ENCODE results near the gene FDX2.
"Not testable (repeated sequence)": the region's sequence is repeated elsewhere in the genome, so short reads cannot be mapped to it uniquely, and the experiment has no call there.

FDX2 gene

DNA sequence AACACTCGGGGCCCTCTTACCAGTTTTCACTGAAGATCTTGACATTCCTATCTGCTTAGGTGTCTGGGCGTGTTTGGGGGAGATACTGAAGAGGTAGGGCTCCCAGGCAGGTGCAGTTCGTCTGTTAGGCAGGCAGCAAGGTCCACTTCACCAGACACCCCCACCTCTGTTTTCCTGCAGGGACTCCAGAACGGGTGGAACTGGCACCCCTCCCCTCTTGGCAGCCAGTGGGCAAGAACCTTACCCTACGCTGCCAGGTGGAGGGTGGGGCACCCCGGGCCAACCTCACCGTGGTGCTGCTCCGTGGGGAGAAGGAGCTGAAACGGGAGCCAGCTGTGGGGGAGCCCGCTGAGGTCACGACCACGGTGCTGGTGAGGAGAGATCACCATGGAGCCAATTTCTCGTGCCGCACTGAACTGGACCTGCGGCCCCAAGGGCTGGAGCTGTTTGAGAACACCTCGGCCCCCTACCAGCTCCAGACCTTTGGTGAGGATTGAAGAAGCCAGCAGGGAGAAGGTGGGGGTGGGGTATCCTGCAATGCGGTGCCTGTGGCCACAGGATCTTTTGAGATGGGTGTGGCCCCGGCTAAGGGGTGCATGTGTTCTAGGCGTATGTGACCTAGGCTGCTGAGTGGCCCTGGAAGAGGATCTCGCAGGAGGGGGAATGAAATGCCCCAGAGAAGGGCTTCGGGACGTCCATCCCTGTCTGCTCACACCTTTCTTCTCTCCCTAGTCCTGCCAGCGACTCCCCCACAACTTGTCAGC, 32.3 kb downstream of the FDX2 start:
- no peak for FAIRE-seq

DNA sequence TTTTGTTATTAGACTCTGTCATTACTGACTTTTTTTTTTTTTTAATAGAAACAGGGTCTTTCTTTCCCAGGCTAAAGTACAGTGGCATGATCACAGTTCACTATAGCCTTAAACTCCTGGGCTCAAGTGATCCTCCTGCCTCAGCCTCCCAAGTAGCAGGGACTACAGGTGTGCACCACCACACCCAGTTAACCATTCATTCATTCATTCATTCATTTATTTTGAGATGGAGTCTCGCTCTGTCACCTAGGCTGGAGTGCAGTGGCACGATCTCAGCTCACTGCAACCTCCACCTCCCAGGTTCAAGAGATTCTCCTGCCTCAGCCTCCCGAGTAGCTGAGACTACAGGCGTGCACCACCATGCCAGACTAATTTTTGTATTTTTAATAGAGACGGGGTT, 33.8 kb downstream of the FDX2 start:
- not testable (repeated sequence) for FAIRE-seq

GRCh38 chr19:10279737-10280442, 35.9 kb downstream of the FDX2 start:
- FAIRE-seq: no peak

DNA sequence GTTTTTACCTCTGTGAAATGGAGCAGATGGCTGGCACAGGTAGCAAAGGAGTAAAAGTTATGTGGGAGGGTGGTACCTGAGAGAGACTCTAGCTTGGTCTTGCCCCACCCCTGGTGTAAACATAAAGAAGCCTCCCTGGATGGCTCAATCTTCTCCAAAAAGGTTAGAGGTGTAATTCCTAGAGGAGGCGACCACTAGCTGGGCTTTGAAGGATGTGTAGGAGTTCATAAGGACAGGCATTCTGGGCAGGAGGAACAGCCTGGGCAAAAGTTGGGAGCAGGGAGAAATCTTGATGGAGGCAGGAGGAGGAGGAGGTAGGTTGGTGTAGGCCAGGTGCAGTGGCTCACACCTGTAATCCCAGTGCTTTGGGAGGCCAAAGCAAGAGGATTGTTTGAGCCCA, 36.9 kb downstream of the FDX2 start:
- no peak for FAIRE-seq

- no peak for FAIRE-seq
Observed at GRCh38 chr19:10277795-10278589, 37.8 kb downstream of the FDX2 start.

- FAIRE-seq: no peak
Observed at GRCh38 chr19:10274589-10274988, 41.2 kb downstream of the FDX2 start.

- no peak for FAIRE-seq
Observed at GRCh38 chr19:10271543-10272086, 44.2 kb downstream of the FDX2 start.

DNA sequence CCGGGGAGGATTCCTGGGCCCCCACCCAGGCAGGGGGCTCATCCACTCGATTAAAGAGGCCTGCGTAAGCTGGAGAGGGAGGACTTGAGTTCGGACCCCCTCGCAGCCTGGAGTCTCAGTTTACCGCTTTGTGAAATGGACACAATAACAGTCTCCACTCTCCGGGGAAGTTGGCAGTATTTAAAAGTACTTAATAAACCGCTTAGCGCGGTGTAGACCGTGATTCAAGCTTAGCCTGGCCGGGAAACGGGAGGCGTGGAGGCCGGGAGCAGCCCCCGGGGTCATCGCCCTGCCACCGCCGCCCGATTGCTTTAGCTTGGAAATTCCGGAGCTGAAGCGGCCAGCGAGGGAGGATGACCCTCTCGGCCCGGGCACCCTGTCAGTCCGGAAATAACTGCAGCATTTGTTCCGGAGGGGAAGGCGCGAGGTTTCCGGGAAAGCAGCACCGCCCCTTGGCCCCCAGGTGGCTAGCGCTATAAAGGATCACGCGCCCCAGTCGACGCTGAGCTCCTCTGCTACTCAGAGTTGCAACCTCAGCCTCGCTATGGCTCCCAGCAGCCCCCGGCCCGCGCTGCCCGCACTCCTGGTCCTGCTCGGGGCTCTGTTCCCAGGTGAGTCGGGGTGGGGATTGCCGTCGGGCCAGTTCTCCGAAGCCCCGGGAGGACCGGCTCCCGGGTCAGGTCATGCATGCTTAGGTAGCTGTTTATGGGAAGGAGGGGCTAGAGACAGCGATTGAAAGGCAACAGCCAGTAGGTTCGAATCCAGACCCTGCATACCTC, 45.0 kb downstream of the FDX2 start, which contains the start of gene ICAM1:
TSS of gene ICAM1 (plus strand) at position 505 of the 779 bp plus-strand sequence. CDS start at position 545, 40 bp downstream.
- FAIRE-seq: no peak

DNA sequence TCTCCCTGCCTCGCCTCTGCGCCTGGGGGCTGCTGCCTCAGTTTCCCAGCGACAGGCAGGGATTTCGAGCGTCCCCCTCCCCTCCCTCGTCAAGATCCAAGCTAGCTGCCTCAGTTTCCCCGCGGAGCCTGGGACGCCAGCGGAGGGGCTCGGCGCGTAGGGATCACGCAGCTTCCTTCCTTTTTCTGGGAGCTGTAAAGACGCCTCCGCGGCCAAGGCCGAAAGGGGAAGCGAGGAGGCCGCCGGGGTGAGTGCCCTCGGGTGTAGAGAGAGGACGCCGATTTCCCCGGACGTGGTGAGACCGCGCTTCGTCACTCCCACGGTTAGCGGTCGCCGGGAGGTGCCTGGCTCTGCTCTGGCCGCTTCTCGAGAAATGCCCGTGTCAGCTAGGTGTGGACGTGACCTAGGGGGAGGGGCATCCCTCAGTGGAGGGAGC, 45.6 kb downstream of the FDX2 start:
- no peak for FAIRE-seq

DNA sequence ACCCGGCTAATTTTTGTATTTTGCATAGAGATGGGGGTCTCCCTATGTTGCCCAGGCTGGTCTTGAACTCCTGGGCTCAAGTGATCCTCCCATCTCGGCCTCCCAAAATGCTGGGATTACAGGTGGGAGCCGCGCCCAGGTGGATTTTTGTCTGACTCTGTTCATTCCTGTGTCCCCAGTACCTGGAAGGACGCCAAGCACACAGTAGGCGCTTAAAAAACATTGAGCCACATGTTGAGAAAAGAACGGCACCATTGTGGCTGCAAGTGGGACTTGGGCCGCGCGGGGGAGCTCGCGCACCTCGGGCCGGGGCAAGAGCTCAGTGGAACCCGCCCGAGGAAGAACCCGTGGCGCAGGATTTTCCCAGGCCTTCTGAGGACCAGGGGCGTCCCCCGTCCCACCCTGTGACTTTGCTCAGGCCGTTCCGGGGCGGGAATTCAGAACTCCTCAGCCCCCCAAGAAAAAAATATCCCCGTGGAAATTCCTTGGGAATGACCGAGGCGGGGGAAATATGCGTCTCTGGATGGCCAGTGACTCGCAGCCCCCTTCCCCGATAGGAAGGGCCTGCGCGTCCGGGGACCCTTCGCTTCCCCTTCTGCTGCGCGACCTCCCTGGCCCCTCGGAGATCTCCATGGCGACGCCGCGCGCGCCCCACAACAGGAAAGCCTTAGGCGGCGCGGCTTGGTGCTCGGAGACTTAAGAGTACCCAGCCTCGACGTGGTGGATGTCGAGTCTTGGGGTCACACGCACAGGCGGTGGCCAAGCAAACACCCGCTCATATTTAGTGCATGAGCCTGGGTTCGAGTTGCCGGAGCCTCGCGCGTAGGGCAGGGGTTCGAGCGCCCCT, 46.3 kb downstream of the FDX2 start:
- no peak for FAIRE-seq

DNA sequence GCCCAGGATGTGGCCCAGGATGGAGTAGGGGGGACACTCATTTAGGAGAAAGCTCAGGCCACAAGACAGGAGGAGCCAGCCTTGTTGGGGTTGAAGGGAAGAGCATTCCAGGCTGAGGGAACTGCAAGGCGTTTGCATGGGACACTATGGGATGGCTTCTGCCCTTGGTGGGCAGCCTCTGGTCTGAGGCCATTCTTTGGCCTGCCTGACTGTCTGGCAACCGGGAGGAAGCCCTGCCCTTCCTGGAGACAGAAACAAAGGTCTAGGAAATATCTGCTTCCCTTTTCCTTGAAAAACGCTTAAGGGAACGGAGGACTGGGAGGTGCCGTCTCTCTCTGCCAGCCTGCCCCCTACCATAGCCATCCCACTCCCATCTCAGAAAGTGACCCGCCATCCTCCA, 47.7 kb downstream of the FDX2 start:
- no peak for FAIRE-seq

DNA sequence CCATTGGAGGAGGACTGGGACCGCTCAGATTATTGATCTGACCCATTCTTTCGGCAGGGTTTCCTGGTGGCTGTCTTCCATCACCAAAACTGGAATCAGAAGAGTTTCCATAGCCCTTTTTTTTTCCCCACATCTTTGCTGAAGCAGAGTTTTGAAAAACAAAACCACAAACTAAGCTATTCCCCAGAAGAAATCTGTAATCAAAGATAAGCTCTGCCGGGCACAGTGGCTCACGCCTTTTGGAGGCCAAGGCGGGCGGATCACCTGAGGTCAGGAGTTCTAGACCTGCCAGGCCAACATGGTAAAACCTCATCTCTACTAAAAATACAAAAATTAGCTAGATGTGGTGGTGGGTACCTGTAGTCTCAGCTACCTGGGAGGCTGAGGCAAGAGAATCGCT, 49.1 kb downstream of the FDX2 start:
- no peak for FAIRE-seq

- no peak for FAIRE-seq
Observed at GRCh38 chr19:10262771-10263170, 53.0 kb downstream of the FDX2 start.

DNA sequence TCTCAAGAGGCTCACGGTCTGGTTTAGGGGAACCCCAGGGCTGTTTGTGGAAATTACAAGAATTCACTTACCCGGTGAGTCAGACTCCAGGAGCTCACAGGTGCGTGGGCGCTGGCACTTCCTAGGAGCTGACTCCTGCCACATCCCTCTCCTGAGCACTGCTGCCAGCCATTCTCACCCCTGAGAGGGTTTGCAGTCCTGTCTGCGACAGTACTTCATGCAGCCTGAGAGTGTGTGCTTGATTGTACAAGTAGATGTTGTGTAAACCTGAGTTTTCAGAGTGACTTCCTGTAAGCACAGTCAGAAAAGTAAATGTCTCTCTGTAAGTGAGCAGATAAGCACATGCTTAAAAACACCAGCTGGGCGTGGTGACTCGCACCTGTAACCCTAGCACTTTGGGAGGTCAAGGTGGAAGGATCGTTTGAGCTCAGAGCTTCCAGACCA, 55.7 kb downstream of the FDX2 start:
- no peak for FAIRE-seq
